Measurements from ENCODE around the gene TSPYL4.
A peak's percentile ranks its signal among the peaks of the same experiment; 100 is the strongest.

Gene TSPYL4

GRCh38 chr6:116271149-116271708, 17.4 kb upstream of the TSPYL4 start:
- no peak for DNase-seq (ENCODE audit: low read depth)

GRCh38 chr6:116268589-116269293, 14.9 kb upstream of the TSPYL4 start:
- peak; percentile 76 for DNase-seq (ENCODE audit: low read depth)

DNA sequence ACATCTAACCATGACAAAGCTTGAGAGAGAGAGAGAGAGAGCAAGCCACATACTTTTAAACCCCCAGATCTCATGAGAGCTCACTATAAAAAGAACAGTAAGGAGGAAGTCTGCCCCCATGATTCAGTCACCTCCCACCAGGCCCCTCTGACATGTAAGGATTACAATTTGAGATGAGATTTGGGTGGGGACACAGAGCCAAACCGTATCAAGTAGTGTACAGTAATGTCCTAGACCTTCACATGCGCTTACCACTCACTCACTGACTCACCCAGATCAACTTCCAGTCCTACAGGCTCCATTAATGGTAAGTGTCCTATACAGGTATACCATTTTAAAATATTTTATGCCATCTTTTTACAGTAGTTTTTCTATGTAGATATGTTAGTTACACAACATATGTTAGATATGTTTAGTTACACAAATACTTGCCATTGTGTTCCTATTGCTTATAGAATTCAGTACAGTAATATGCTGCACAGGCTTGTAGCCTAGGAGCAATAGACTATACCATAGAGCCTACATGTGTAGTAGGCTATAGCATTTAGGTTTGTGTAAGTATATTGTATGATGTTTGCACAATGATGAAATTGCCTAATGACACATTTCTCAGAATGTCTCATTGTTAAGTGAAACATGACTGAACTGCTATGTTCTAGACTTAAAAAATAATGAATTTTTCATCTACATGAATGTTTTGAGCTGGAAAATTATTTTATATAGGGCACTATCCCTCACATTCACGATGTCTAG, 14.1 kb upstream of the TSPYL4 start:
- DNase-seq (ENCODE audit: low read depth) = no peak

GRCh38 chr6:116266803-116267202, 12.9 kb upstream of the TSPYL4 start:
- DNase-seq (ENCODE audit: low read depth) = no peak

DNA sequence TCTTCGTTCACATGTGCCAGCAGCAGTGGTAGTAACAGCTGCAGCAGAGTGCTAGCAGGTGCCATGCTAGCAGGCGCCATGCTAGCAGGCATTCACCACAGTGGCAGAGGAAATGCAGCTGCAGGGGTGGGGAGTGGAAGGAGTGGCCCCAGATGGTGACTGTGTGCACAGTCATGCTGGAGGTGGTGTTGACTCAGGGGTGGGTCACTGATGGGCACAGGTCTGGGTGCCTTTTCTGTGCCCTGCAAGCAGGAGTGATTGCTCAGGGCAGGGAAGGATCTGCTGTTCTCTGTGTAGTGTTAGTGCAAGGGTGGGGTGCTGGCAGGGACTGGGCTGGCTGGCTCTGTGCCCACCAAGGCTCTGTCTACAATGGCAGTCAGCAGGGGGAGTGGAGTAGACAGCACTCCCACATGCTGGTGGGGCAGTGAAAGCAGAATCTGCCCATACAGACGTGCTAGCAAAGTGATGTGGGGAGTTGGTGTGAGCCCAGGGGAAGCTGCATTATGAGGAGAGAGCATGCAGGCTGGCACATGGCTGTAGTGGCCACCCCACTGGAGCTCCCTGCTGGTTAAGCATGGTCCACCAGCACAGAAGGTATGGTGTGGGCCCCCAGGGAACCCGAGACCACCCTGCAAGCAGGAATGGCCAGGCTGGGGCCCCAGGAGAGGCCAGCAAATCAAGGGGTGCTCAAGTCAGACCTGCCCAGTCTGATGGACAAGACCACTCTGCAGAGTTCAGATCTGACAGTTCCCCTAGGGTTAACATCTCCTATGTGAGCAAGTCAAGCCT, 11.4 kb upstream of the TSPYL4 start:
- DNase-seq (ENCODE audit: low read depth) = no peak

GRCh38 chr6:116263353-116263752, 9.5 kb upstream of the TSPYL4 start:
- DNase-seq (ENCODE audit: low read depth) = no peak

- no peak for DNase-seq (ENCODE audit: low read depth)
Observed at GRCh38 chr6:116258520-116258919, 4.6 kb upstream of the TSPYL4 start.

DNA sequence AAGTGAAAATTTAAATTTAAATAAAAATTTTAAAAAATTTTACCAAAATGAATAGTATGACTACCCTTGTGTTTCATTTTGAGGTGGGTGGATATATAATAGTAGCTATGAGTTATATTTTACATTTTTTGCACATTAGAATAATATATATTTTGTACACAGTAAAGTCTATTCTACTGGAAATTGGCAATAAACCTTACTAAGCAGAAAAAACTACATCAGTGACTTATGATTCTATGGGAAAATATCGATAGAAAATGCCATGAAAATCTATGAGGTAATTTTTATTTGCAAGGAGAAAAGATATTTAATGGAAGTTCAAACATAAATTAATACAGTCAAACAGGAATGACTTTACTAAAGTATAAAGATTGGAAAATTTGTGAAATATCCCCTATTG, 2.8 kb upstream of the TSPYL4 start:
- DNase-seq (ENCODE audit: low read depth) = no peak

DNA sequence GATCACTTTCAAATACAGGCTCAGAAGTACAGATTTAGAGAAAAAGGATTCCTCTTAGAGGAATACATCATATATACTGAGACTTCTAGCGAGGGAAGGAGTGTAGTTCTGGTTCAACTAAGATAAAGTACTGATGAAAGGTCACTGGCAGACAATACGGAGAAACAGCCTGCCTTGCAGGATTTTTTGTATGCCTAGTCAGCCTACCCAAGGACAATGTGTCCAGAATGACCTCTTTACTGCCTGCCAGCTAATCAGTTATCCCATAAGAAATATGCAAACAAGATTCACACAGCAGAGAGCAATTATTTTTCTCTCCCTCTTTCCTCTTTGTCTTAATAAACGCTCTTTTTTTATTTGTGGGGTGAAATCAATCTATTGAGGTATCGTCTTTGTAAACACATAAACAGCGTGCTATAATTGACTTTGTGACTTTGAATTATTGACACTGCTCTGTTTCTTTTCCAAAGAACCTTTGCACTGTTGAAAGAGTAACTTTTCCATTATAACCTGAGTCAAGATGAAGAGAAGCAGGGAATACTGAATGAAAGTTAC, 1.4 kb upstream of the TSPYL4 start:
- DNase-seq (ENCODE audit: low read depth) = peak; percentile 40

GRCh38 chr6:116254297-116255056, 602 bp upstream of the TSPYL4 start:
- no peak for DNase-seq (ENCODE audit: low read depth)

DNA sequence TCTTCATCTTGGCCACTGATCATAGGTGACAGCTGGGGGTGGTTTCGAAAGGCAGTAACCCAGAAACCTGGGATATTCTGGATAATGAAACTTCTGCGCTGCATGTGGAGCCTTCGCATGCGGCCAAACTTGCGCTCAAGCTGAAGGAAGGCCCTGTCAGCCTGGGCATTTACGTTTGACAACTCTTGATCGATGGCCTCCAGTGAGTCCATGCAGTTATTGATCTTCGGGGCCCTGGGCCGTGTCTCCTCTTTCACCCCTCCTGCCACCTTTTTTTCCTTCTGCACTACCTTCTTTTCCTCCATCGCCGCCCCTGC, 729 bp downstream of the TSPYL4 start:
- DNase-seq (ENCODE audit: low read depth) = no peak

- peak; percentile 58 for DNase-seq (ENCODE audit: low read depth)
Observed at GRCh38 chr6:116251568-116252384, 2.1 kb downstream of the TSPYL4 start.

DNA sequence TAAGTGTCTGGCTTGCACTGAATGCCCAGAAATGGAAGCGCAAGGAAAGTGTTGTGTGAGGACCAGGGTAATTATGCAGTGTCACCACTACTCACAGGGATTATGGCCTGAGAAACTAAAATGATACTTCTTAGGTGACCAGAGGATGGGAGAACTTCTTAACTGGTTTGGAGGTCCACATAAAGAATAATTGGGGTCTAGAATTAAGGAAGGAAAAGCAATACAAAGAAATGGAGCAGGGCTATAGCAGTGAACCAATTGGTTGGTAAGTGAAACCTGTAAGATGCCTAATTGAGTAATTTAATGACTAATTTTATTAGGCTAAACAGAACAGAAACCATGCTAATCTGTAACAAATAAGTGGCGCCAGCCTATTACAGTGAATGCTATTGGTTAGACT, 5.3 kb downstream of the TSPYL4 start:
- no peak for DNase-seq (ENCODE audit: low read depth)

DNA sequence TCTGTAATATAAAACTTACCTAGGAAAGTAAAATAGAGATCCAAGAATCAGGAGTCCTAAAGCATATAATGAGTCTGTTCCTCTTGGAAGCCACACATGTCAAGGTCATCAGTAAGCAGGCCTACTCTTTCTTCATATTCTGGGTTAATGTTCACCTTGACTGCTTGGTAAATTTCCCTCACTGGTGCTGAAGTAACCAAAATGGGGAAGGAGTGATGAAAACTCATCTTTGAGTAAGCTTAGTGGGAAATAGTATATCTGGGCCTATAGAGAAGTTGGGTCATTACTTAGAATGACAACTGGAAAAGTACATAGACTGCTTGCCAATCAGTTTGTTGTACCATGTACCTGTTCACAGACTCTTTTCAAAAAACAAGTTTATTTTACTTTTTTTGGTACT, 6.6 kb downstream of the TSPYL4 start:
- no peak for DNase-seq (ENCODE audit: low read depth)

DNA sequence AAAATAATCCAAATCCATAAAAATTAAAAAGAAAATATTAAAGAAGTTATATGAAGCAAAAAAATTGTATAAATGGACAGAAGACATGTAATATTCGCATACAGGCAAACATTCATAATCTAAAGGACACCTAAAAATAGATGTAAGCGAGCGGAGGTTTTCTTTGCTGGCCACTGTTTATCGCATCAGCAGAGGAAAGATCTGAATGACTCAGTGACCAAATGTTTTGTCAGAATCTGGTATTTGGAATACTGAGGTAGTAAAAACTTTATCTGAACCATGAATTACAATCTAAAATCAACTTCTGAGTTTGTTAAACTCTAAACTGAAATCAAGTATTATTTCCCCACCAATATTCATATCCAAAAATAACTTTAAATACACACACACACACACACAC, 7.8 kb downstream of the TSPYL4 start:
- DNase-seq (ENCODE audit: low read depth) = peak; percentile 78

- DNase-seq (ENCODE audit: low read depth) = no peak
Observed at GRCh38 chr6:116244284-116244683, 9.6 kb downstream of the TSPYL4 start.

DNA sequence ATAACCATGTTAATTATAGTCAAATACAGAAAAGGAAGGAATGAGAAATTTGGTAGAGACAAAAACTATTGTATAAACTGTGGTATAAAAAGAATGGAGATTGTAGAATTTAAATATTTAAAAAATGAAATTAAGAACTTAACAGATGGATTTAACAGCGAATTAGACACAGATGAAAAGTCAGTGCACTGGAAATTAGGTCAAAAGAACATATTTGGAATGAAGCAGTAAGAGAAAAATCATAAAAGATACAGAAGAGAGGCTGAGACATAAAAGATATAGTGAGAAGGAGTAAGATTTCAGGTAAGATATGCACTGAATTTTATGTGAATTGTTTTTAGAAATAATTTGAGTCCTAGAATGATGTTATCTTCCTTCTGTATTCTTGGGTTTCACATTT, 14.0 kb downstream of the TSPYL4 start:
- no peak for DNase-seq (ENCODE audit: low read depth)

- DNase-seq (ENCODE audit: low read depth) = no peak
Observed at GRCh38 chr6:116239256-116239655, 14.6 kb downstream of the TSPYL4 start.

DNA sequence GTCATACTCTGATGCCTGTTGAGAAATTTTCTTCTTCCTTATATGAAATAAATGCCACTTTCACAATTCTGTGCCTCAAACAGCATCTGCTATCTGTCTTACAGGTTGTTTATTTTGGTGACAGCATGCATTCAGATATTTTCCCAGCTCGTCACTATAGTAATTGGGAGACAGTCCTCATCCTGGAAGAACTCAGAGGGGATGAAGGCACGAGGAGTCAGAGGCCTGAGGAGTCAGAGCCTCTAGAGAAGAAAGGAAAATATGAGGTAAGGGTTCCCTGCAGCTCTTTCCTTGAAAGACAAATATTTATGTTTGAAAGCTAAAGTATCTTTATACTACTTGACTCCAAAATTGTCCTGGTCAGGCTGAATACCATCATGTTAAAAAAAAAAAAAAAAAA, 15.8 kb downstream of the TSPYL4 start:
- no peak for DNase-seq (ENCODE audit: low read depth)

- DNase-seq (ENCODE audit: low read depth) = no peak
Observed at GRCh38 chr6:116234689-116235088, 19.2 kb downstream of the TSPYL4 start.
